GM12875 (cell line): ENCODE measurements around the gene XPC.

ENCODE experiments used
- H3K4me3 ChIP-seq: one replicate; pipeline ENCODE4 v1.5.1; 2011; ENCODE audit warnings: low read depth, low read length, control low read depth
- CTCF ChIP-seq: IDR thresholded peaks from 2 replicates; pipeline ENCODE4 v1.5.1; 2011; ENCODE audit warnings: low read depth, mild to moderate bottlenecking, control low read depth, inconsistent platforms, low read length, moderate library complexity, borderline replicate concordance; ENCODE audit not compliant: insufficient read depth

The XPC gene

GRCh38 chr3:14140668-14141067 lies 37.7 kb downstream of the XPC start:
- H3K4me3 ChIP-seq = no peak overlapping the region

GRCh38 chr3:14139771-14140170 lies 38.6 kb downstream of the XPC start:
- H3K4me3 ChIP-seq = no peak overlapping the region
- no peak for TF ChIP-seq CTCF

More at GRCh38 chr3:14140668-14141067, 37.7 kb downstream of the XPC start:
- no peak for TF ChIP-seq CTCF

- TF ChIP-seq CTCF = no peak
- no peak overlapping the region for H3K4me3 ChIP-seq
These were observed 39.3 kb downstream of the XPC start for GRCh38 chr3:14138878-14139655.

GRCh38 chr3:14138109-14138877 lies 40.1 kb downstream of the XPC start:
- H3K4me3 ChIP-seq = no peak overlapping the region
- TF ChIP-seq CTCF = no peak

- no peak overlapping the region for H3K4me3 ChIP-seq
- no peak for TF ChIP-seq CTCF
These were observed 41.0 kb downstream of the XPC start for GRCh38 chr3:14137445-14137844.

- no peak overlapping the region for H3K4me3 ChIP-seq
- TF ChIP-seq CTCF = no peak
These were observed 41.4 kb downstream of the XPC start for GRCh38 chr3:14137004-14137403.
